Brain microvascular endothelial cell (primary cell): Measurements from ENCODE around the gene SECISBP2.

ENCODE experiments used
- DNase-seq: peaks from one replicate; pipeline ENCODE4 v3.0.0-alpha.2; 2020
- H3K27ac ChIP-seq: fragments of 250-450 bp; sonication (Bioruptor Pico); 2 replicates; pipeline ENCODE4 v1.5.1; 2020; ENCODE audit warnings: mild to moderate bottlenecking, moderate library complexity
- H3K27me3 ChIP-seq: fragments of 250-450 bp; sonication (Bioruptor Pico); replicated peaks from 2 replicates; pipeline ENCODE4 v1.5.1; 2020; ENCODE audit warnings: mild to moderate bottlenecking
- H3K36me3 ChIP-seq: fragments of 250-450 bp; sonication (Bioruptor Pico); replicated peaks from 2 replicates; pipeline ENCODE4 v1.5.1; 2020; ENCODE audit warnings: mild to moderate bottlenecking
- H3K4me3 ChIP-seq: 2 replicates; pipeline ENCODE4 v1.5.1; 2011; ENCODE audit warnings: low read depth, mild to moderate bottlenecking, control low read depth, low read length, moderate library complexity
- CTCF ChIP-seq: IDR thresholded peaks from 2 replicates; pipeline ENCODE4 v1.5.1; 2011; ENCODE audit warnings: low read depth, mild to moderate bottlenecking, moderate library complexity, low read length, control low read depth, inconsistent platforms; ENCODE audit errors: missing control alignments
- in situ Hi-C: cut with HindIII; loops from 2 replicates; pipeline ENCODE4 v1.10.0; 2017; ENCODE audit warnings: low sequenced_read_pairs, low pct_ligation_motif_present

SECISBP2 gene

DNA sequence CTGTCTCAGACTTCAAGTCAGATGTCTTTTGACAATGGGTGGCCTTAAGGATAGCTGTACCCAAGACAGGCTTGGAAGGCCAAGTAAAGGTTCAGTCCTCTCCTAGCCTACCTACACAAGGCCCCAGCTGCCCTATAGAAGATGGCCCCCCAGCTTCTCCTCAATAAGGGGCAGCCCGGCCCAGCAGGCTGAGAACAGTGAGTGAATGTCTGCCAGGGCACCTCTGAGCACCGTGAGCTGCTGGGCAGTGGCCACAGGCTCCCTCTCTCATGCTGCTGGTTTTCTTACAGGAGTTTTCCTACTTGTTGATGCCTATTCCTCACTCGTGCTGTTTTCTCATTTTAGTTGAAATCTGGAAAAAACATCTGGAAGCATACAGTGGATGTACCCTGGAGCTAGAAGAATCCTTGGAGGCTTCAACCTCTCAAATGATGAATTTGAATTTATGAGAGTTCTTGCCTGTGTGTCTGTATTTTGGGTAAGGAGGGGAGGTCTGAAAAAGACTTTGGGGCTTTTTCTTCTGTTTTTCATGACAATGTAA lies 40.1 kb downstream of the SECISBP2 start:
- no peaks in the 10 kb centered on the region for H3K27me3 ChIP-seq
- in situ Hi-C loops = no loop called here
- DNase-seq = no peak
- TF ChIP-seq CTCF = no peak
- H3K36me3 ChIP-seq = peaks cover 63% of the 10 kb centered on the region
- H3K27ac ChIP-seq = no peak overlapping the region
- no peak overlapping the region for H3K4me3 ChIP-seq

DNA sequence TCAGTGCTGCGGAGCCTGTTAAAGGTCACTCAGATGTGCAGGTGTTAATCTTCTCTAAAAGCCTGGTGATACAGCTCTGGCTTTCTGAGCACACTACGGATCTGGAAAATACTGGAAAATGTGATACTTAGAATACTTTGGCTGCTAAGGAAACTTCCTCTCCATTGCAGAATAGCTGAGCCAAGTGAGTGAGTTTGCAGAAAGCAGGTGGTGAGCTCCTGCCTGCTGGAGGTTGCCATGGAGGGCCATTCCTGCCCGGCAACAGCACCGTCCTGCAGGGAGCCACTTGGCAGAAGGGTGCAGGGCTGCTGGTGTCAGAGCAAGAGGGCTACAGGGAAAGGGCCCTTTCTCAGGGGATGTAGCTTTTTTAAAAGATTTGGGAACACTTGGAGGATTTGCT lies 40.7 kb downstream of the SECISBP2 start:
- no peak for DNase-seq
- no peak overlapping the region for H3K27ac ChIP-seq
- H3K36me3 ChIP-seq = peaks cover 60% of the 10 kb centered on the region

GRCh38 chr9:89359751-89360261 lies 41.5 kb downstream of the SECISBP2 start:
- Histone ChIP-seq H3K36me3 (peaks cover 55% of the 10 kb centered on the region), H3K27me3 (no peaks in the 10 kb centered on the region), H3K27ac (no peak overlapping the region), H3K4me3 (no peak overlapping the region)
- in situ Hi-C loops = no loop called here
- DNase-seq = no peak
- no peak for TF ChIP-seq CTCF

More for the DNA sequence above, 40.7 kb downstream of the SECISBP2 start:
- no peak overlapping the region for H3K4me3 ChIP-seq
- TF ChIP-seq CTCF = no peak
- no peaks in the 10 kb centered on the region for H3K27me3 ChIP-seq
- in situ Hi-C loops = no loop called here

DNA sequence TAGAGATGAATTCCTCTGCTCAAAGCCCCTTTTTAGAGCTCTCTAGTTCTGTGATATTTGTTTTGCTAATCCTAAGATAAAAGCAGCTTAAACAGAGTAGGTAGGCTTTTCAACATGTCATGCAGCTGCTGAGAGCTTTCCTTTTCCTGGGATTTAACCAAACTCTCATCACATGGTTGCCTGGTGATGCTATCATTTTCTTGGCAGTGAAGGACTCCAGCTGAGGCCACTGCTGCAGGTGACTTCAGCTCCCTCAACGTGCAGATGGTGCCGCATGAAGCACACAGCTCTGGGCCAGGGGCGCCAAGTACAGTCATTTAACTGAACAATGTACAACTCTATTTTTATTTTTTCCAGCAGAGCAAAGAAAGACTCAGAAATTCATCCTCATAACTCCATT lies 42.2 kb downstream of the SECISBP2 start:
- no peak for TF ChIP-seq CTCF
- H3K27ac ChIP-seq = no peak overlapping the region
- no peak overlapping the region for H3K4me3 ChIP-seq
- no peaks in the 10 kb centered on the region for H3K27me3 ChIP-seq
- no peak for DNase-seq
- in situ Hi-C loops = no loop called here
- H3K36me3 ChIP-seq = peaks cover 50% of the 10 kb centered on the region

DNA sequence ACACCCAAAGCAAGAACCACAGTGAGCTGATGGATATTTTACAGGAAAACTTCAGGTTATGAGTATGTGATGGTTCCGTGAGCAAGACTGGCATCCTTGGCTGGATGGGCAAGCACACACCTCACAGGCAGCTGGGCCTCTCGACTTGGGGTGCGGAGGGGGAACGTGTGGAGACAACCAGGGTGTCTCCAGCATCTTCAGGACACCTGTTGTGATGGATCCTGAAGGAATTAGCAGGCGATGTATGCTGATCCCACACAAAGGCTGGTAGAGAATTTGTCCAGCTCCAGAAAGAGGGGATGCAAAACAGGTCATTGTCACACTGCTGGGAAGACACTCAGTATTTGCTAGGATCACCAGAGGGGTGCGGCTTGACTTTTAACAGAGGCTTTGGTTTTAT lies 42.7 kb downstream of the SECISBP2 start:
- in situ Hi-C loops = no loop called here
- no peak overlapping the region for H3K4me3 ChIP-seq
- no peaks in the 10 kb centered on the region for H3K27me3 ChIP-seq
- no peak overlapping the region for H3K27ac ChIP-seq
- DNase-seq = no peak
- no peak for TF ChIP-seq CTCF
- H3K36me3 ChIP-seq = peaks cover 49% of the 10 kb centered on the region
